AG04450 (cell line): ENCODE results near the gene COASY. TPM values are rescaled to one million over a fixed set of nuclear protein-coding genes. Genes with fewer than 3 reads are reported as not detected.

ENCODE experiments used
- CTCF ChIA-PET: fragments of 300-600, 350-600 bp; formaldehyde crosslinking; extraction: SDS; loops from one replicate; lab custom pipeline; 2022; ENCODE audit warnings: antibody characterized with exemption, inconsistent platforms; lab: Charles Lee
- POLR2A ChIA-PET: fragments of 350-600 bp; formaldehyde crosslinking; extraction: SDS; loops from one replicate; lab custom pipeline; 2021; ENCODE audit warnings: antibody characterized with exemption, inconsistent platforms; lab: Yijun Ruan, JAX
- DNase-seq: peaks from one replicate; pipeline ENCODE4 v3.0.0-alpha.2; 2011; ENCODE audit warnings: low read depth, low spot score
- H3K27ac ChIP-seq: one replicate; pipeline ENCODE4 v1.5.1; 2012; ENCODE audit warnings: low read depth, low read length, control low read depth
- H3K27me3 ChIP-seq: one replicate; pipeline ENCODE4 v1.6.0; 2012; ENCODE audit warnings: low read length; ENCODE audit not compliant: control insufficient read depth, insufficient read depth
- H3K4me3 ChIP-seq: 2 replicates; pipeline ENCODE4 v1.5.1; 2011; ENCODE audit warnings: mild to moderate bottlenecking, low read depth, low read length, control low read depth
- H3K9me3 ChIP-seq: 2 replicates; pipeline ENCODE4 v1.5.1; 2012; ENCODE audit warnings: low read length; ENCODE audit not compliant: control insufficient read depth, insufficient read depth
- CTCF ChIP-seq: IDR thresholded peaks from 2 replicates; pipeline ENCODE4 v1.5.1; 2011; ENCODE audit warnings: low read depth, low read length, control low read depth, inconsistent platforms
- polyA plus RNA-seq: library from polyadenylated mRNA; depleted of rRNA; stranded (reverse); fragments of >200 nt; gene quantifications from 2 replicates; pipeline ENCODE4 v1.2.3, GENCODE V29; 2011

Gene COASY
- polyA plus RNA-seq, 1 experiment: 29.4 TPM

DNA sequence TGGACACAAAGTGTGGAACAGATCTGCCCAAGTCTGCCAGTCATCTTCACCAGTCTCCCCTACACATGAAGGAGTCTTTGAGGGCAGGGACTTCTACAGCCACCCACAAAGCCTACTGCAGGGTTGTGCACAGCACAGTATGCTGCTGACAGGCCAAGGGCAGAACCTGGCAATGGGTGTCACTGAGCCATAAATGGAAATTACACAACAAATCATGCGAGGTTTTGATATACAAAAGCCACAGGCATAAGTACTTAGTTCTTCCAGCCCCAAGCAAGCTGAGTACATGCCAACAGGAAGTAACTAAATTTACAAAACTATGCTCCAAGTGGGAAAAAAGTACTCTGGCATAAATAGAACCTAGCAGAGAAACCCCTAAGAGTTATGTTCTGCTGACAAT lies 23.4 kb downstream of the COASY start:
- Histone ChIP-seq H3K27ac (no peak overlapping the region), H3K9me3 (no peaks in the 10 kb centered on the region), H3K27me3 (no peaks in the 10 kb centered on the region), H3K4me3 (no peak overlapping the region)
- POLR2A ChIA-PET: no interaction called here
- DNase-seq: no peak
- no peak for TF ChIP-seq CTCF
- CTCF ChIA-PET: no interaction called here

DNA sequence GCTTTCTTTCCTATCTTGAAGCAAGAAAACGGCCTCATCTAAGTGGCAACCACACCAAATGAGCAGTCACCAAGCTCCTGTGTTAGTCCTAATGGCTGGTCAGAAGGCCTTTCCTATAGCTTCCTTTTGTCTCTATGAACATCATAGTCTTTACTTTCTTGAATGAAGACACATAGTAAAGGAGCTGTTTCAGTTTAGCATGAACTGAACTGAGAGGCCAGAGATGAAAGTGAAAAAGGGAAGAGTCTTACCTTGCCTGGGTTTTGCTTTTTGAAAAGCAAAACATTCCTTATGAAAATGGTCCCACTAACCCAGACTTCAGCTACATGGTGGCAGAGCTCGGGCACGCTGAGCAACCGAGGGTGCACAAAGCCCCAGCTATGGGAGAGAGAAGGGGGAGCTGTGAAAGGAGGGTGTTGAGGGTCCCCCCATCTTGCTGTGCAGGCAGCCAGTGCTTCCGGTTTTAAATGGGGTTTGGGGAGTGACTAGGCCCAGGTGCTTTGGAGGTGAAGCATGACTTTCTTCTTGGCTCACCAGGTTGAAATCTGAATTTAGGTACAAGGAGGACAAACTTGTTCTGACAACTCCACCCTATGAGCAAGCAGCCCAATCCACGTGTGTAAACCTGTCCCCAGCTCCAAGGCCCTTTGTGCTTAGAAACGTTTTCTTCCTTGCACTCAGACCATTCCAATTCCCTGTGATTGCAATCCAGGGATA lies 24.7 kb downstream of the COASY start:
- H3K4me3 ChIP-seq: no peak overlapping the region
- no peak for TF ChIP-seq CTCF
- DNase-seq: no peak
- H3K27me3 ChIP-seq: no peaks in the 10 kb centered on the region
- H3K9me3 ChIP-seq: no peaks in the 10 kb centered on the region
- H3K27ac ChIP-seq: no peak overlapping the region
- POLR2A ChIA-PET: no interaction called here
- CTCF ChIA-PET: interaction anchor here (0.8 to 2.4 kb wide), 2 partner anchors 9 to 22 kb away, joined by 3 to 17 read pairs; partner anchors contain the start of gene PSMC3IP

GRCh38 chr17:42590886-42591285 lies 28.9 kb downstream of the COASY start:
- no peaks in the 10 kb centered on the region for H3K27me3 ChIP-seq
- DNase-seq: no peak
- no peak for TF ChIP-seq CTCF
- ChIA-PET POLR2A (no interaction called here), CTCF (interaction anchor here (2.6 kb wide), 1 partner anchor 13 kb away, joined by 11 read pairs; the partner anchor contains the start of gene PSMC3IP)
- H3K27ac ChIP-seq: no peak overlapping the region
- no peaks in the 10 kb centered on the region for H3K9me3 ChIP-seq
- H3K4me3 ChIP-seq: no peak overlapping the region

DNA sequence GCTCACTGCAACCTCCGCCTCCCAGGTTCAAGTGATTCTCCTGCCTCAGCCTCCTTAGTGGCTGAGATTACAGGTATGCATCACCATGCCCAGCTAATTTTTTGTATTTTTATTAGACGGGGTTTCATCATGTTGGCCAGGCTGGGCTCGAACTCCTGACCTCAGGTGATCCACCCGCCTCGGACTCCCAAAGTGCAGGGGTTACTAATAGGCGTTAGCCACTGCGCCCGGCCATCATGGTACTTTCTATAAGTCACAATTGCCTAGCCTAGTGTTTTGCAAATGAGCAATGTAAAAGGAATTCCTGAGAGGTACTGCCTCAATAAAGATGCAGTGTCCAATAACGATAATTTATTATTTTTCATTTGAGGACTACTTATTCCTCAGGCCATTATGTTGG lies 29.5 kb downstream of the COASY start:
- Histone ChIP-seq H3K27ac (no peak overlapping the region), H3K27me3 (no peaks in the 10 kb centered on the region), H3K4me3 (no peak overlapping the region), H3K9me3 (no peaks in the 10 kb centered on the region)
- CTCF ChIA-PET: interaction anchor here (2.6 kb wide), 1 partner anchor 13 kb away, joined by 11 read pairs; the partner anchor contains the start of gene PSMC3IP
- TF ChIP-seq CTCF: no peak
- POLR2A ChIA-PET: interaction anchor here (0.6 kb wide), 1 partner anchor 13 kb away, joined by 3 read pairs; no protein-coding TSS in a partner anchor
- DNase-seq: no peak

DNA sequence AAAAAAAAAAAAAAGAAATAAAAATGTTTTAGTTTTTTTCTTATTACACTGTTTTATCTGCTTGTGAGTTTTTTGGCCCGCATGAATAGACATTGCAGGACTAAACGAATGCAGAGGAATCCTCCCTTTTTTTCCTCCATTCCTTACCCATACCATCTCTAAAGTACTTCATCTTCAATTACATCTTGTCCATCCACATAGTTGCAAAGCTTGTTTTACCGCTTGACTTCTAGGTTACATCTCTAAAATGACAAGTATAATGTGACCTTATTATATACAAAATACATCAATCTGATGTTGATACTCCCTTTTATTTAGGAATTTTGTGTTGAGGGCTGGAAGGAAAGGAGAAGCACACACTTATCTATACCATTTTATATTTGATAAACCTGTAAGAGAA lies 34.4 kb downstream of the COASY start:
- no peaks in the 10 kb centered on the region for H3K9me3 ChIP-seq
- POLR2A ChIA-PET: interaction anchor here (0.7 kb wide), 1 partner anchor 25 kb away, joined by 5 read pairs; no protein-coding TSS in a partner anchor
- H3K27ac ChIP-seq: no peak overlapping the region
- H3K27me3 ChIP-seq: no peaks in the 10 kb centered on the region
- CTCF ChIA-PET: no interaction called here
- TF ChIP-seq CTCF: no peak
- H3K4me3 ChIP-seq: no peak overlapping the region
- no peak for DNase-seq
